ENCODE results near the gene ARHGAP8. TPM values are rescaled to one million over a fixed set of nuclear protein-coding genes. Genes with fewer than 3 reads are reported as not detected.
A peak's percentile ranks its signal among the peaks of the same experiment; 100 is the strongest.

ARHGAP8 gene
- total RNA-seq: 1 to 10 TPM; 1.7 to 5.7 (median 3.0) TPM

GRCh38 chr22:44752285-44753188, at the start of gene ARHGAP8:
ARHGAP8 (plus strand) TSS chr22:44752575; CDS start chr22:44786528, 33,953 bp downstream.
- H3K27ac ChIP-seq: peak within 1 kb of the TSS in 1 of 4 donors; percentile 40
- TF ChIP-seq EP300 (IDR thresholded peaks at IDR 0.05): no peak
- H3K4me1 ChIP-seq: peaks cover 0 to 19% (median 6%) of the 10 kb centered on the region in 4 donors
- H3K36me3 ChIP-seq: no peaks in the 10 kb centered on the region
- peak within 1 kb of the TSS in 2 of 4 donors; percentile 30 to 31 for H3K4me3 ChIP-seq
- DNase-seq (ENCODE audit: low spot score in 2 of 2): no peak
- peaks cover 0 to 57% of the 10 kb centered on the region in 2 donors for H3K27me3 ChIP-seq
- WGBS, 2 donors: 5 to 6% methylated on average over 49 to 51 of the region's 78 CpGs
- peaks cover 0 to 21% (median 0%) of the 10 kb centered on the region in 4 donors for H3K9me3 ChIP-seq

GRCh38 chr22:44703255-44703870, 49.0 kb upstream of the ARHGAP8 start:
- WGBS, 2 donors: 40 to 41% methylated on average over 23 of the region's 23 CpGs
- Histone ChIP-seq H3K4me3 (peak overlapping the region; percentile 36 to 75 (median 54)), H3K27me3 (no peaks in the 10 kb centered on the region), H3K9me3 (no peaks in the 10 kb centered on the region), H3K27ac (peak overlapping the region in 2 of 4 donors; percentile 66 to 71), H3K4me1 (peaks cover 0 to 45% (median 16%) of the 10 kb centered on the region in 4 donors), H3K36me3 (peaks cover 0 to 10% (median 0%) of the 10 kb centered on the region in 3 donors)
- DNase-seq (ENCODE audit: low spot score in 2 of 2): no peak
- TF ChIP-seq POLR2A (IDR thresholded peaks at IDR 0.05) (no peak), EP300 (IDR thresholded peaks at IDR 0.05) (no peak), CTCF (IDR thresholded peaks at IDR 0.05) (no peak)

- WGBS, 2 donors: 90 to 92% methylated on average over 11 to 16 of the region's 16 CpGs
- Histone ChIP-seq H3K4me3 (no peak overlapping the region), H3K36me3 (peaks cover 0 to 10% (median 0%) of the 10 kb centered on the region in 3 donors), H3K27me3 (no peaks in the 10 kb centered on the region), H3K4me1 (peaks cover 0 to 35% (median 14%) of the 10 kb centered on the region in 4 donors), H3K27ac (no peak overlapping the region), H3K9me3 (no peaks in the 10 kb centered on the region)
- TF ChIP-seq CTCF (IDR thresholded peaks at IDR 0.05) (no peak), EP300 (IDR thresholded peaks at IDR 0.05) (no peak), POLR2A (IDR thresholded peaks at IDR 0.05) (no peak)
- DNase-seq (ENCODE audit: low spot score in 2 of 2): no peak
Observed at GRCh38 chr22:44704159-44705021, 48.0 kb upstream of the ARHGAP8 start.

GRCh38 chr22:44705022-44705297, 47.4 kb upstream of the ARHGAP8 start:
- no peak overlapping the region for H3K27ac ChIP-seq
- H3K27me3 ChIP-seq: no peaks in the 10 kb centered on the region
- H3K9me3 ChIP-seq: no peaks in the 10 kb centered on the region
- no peak for DNase-seq (ENCODE audit: low spot score in 2 of 2)
- WGBS, 2 donors: 91 to 92% methylated on average over 3 to 4 of the region's 4 CpGs
- TF ChIP-seq EP300 (IDR thresholded peaks at IDR 0.05) (no peak), CTCF (IDR thresholded peaks at IDR 0.05) (no peak), POLR2A (IDR thresholded peaks at IDR 0.05) (no peak)
- peaks cover 0 to 10% (median 0%) of the 10 kb centered on the region in 3 donors for H3K36me3 ChIP-seq
- H3K4me3 ChIP-seq: no peak overlapping the region
- peaks cover 0 to 35% (median 15%) of the 10 kb centered on the region in 4 donors for H3K4me1 ChIP-seq

- H3K27ac ChIP-seq: no peak overlapping the region
- H3K9me3 ChIP-seq: no peaks in the 10 kb centered on the region
- no peak for TF ChIP-seq POLR2A (IDR thresholded peaks at IDR 0.05)
- no peak for TF ChIP-seq CTCF (IDR thresholded peaks at IDR 0.05)
- TF ChIP-seq EP300 (IDR thresholded peaks at IDR 0.05): no peak
- H3K27me3 ChIP-seq: no peaks in the 10 kb centered on the region
- H3K36me3 ChIP-seq: peaks cover 0 to 10% (median 0%) of the 10 kb centered on the region in 3 donors
- WGBS, 2 donors: 77 to 82% methylated on average over 8 of the region's 8 CpGs
- H3K4me1 ChIP-seq: peaks cover 0 to 36% (median 19%) of the 10 kb centered on the region in 4 donors
- DNase-seq (ENCODE audit: low spot score in 2 of 2): no peak
- no peak overlapping the region for H3K4me3 ChIP-seq
Observed at GRCh38 chr22:44706488-44706887, 45.9 kb upstream of the ARHGAP8 start.

Measured in tibial nerve (tissue), 4 donors.